Measurements from ENCODE around the gene PHF21A. TPM values are rescaled to one million over a fixed set of nuclear protein-coding genes. Genes with fewer than 3 reads are reported as not detected.

The PHF21A gene
- total and polyA plus RNA-seq, 2 donors: 15.2 to 25.9 TPM

GRCh38 chr11:46038529-46038928 is 82.7 kb downstream of the PHF21A start:
- Histone ChIP-seq H3K27ac (ENCODE audit: low read depth in 1 of 2, low read length in 1 of 2) (no peak overlapping the region), H3K4me3 (ENCODE audit: low read length in 2 of 2) (no peak overlapping the region), H3K9me3 (ENCODE audit: control insufficient read depth in 2 of 2, insufficient read depth in 1 of 2, low read length in 1 of 2) (no peaks in the 10 kb centered on the region), H3K27me3 (ENCODE audit: control insufficient read depth in 2 of 2, insufficient read depth in 1 of 2, low read length in 1 of 2) (no peaks in the 10 kb centered on the region), H3K36me3 (ENCODE audit: control insufficient read depth in 2 of 2, insufficient read depth in 2 of 2, low read length in 1 of 2) (no peaks in the 10 kb centered on the region), H3K4me1 (ENCODE audit: control insufficient read depth in 2 of 2, insufficient read depth in 2 of 2, low read length in 2 of 2) (no peaks in the 10 kb centered on the region)
- no peak for DNase-seq (ENCODE audit: low read depth in 6 of 9, low spot score in 9 of 9)
- 98% methylated on average over 3 of the region's 3 CpGs for WGBS

- Histone ChIP-seq H3K4me1 (ENCODE audit: control insufficient read depth in 2 of 2, insufficient read depth in 2 of 2, low read length in 2 of 2) (no peaks in the 10 kb centered on the region), H3K36me3 (ENCODE audit: control insufficient read depth in 2 of 2, insufficient read depth in 2 of 2, low read length in 1 of 2) (no peaks in the 10 kb centered on the region), H3K9me3 (ENCODE audit: control insufficient read depth in 2 of 2, insufficient read depth in 1 of 2, low read length in 1 of 2) (no peaks in the 10 kb centered on the region), H3K27ac (ENCODE audit: low read depth in 1 of 2, low read length in 1 of 2) (no peak overlapping the region), H3K4me3 (ENCODE audit: low read length in 2 of 2) (no peak overlapping the region), H3K27me3 (ENCODE audit: control insufficient read depth in 2 of 2, insufficient read depth in 1 of 2, low read length in 1 of 2) (no peaks in the 10 kb centered on the region)
- no peak for DNase-seq (ENCODE audit: low read depth in 6 of 9, low spot score in 9 of 9)
- 98% methylated on average over 2 of the region's 2 CpGs for WGBS
Observed at GRCh38 chr11:46036969-46037368, 84.3 kb downstream of the PHF21A start.

- H3K36me3 ChIP-seq (ENCODE audit: control insufficient read depth in 2 of 2, insufficient read depth in 2 of 2, low read length in 1 of 2): no peaks in the 10 kb centered on the region
- H3K27ac ChIP-seq (ENCODE audit: low read depth in 1 of 2, low read length in 1 of 2): no peak overlapping the region
- H3K4me3 ChIP-seq (ENCODE audit: low read length in 2 of 2): no peak overlapping the region
- H3K9me3 ChIP-seq (ENCODE audit: control insufficient read depth in 2 of 2, insufficient read depth in 1 of 2, low read length in 1 of 2): no peaks in the 10 kb centered on the region
- H3K4me1 ChIP-seq (ENCODE audit: control insufficient read depth in 2 of 2, insufficient read depth in 2 of 2, low read length in 2 of 2): no peaks in the 10 kb centered on the region
- 96% methylated on average over 2 of the region's 2 CpGs for WGBS
- DNase-seq (ENCODE audit: low read depth in 6 of 9, low spot score in 9 of 9): no peak
- no peaks in the 10 kb centered on the region for H3K27me3 ChIP-seq (ENCODE audit: control insufficient read depth in 2 of 2, insufficient read depth in 1 of 2, low read length in 1 of 2)
Observed at GRCh38 chr11:46036009-46036408, 85.2 kb downstream of the PHF21A start.

- no peak overlapping the region for H3K27ac ChIP-seq (ENCODE audit: low read depth in 1 of 2, low read length in 1 of 2)
- H3K4me1 ChIP-seq (ENCODE audit: control insufficient read depth in 2 of 2, insufficient read depth in 2 of 2, low read length in 2 of 2): no peaks in the 10 kb centered on the region
Observed at GRCh38 chr11:46034041-46034440, 87.2 kb downstream of the PHF21A start.

GRCh38 chr11:46026606-46027293 is 94.5 kb downstream of the PHF21A start:
- H3K4me1 ChIP-seq (ENCODE audit: control insufficient read depth in 2 of 2, insufficient read depth in 2 of 2, low read length in 2 of 2): no peaks in the 10 kb centered on the region
- no peaks in the 10 kb centered on the region for H3K9me3 ChIP-seq (ENCODE audit: control insufficient read depth in 2 of 2, insufficient read depth in 1 of 2, low read length in 1 of 2)
- no peak overlapping the region for H3K27ac ChIP-seq (ENCODE audit: low read depth in 1 of 2, low read length in 1 of 2)
- H3K27me3 ChIP-seq (ENCODE audit: control insufficient read depth in 2 of 2, insufficient read depth in 1 of 2, low read length in 1 of 2): no peaks in the 10 kb centered on the region
- H3K4me3 ChIP-seq (ENCODE audit: low read length in 2 of 2): no peak overlapping the region
- DNase-seq (ENCODE audit: low read depth in 6 of 9, low spot score in 9 of 9): no peak
- 95% methylated on average over 10 of the region's 10 CpGs for WGBS
- H3K36me3 ChIP-seq (ENCODE audit: control insufficient read depth in 2 of 2, insufficient read depth in 2 of 2, low read length in 1 of 2): no peaks in the 10 kb centered on the region

More at GRCh38 chr11:46034041-46034440, 87.2 kb downstream of the PHF21A start:
- no peaks in the 10 kb centered on the region for H3K36me3 ChIP-seq (ENCODE audit: control insufficient read depth in 2 of 2, insufficient read depth in 2 of 2, low read length in 1 of 2)
- no peaks in the 10 kb centered on the region for H3K9me3 ChIP-seq (ENCODE audit: control insufficient read depth in 2 of 2, insufficient read depth in 1 of 2, low read length in 1 of 2)
- no peak for DNase-seq (ENCODE audit: low read depth in 6 of 9, low spot score in 9 of 9)
- H3K27me3 ChIP-seq (ENCODE audit: control insufficient read depth in 2 of 2, insufficient read depth in 1 of 2, low read length in 1 of 2): no peaks in the 10 kb centered on the region
- no peak overlapping the region for H3K4me3 ChIP-seq (ENCODE audit: low read length in 2 of 2)

- Histone ChIP-seq H3K4me3 (ENCODE audit: low read length in 2 of 2) (no peak overlapping the region), H3K4me1 (ENCODE audit: control insufficient read depth in 2 of 2, insufficient read depth in 2 of 2, low read length in 2 of 2) (no peaks in the 10 kb centered on the region), H3K27ac (ENCODE audit: low read depth in 1 of 2, low read length in 1 of 2) (no peak overlapping the region), H3K27me3 (ENCODE audit: control insufficient read depth in 2 of 2, insufficient read depth in 1 of 2, low read length in 1 of 2) (no peaks in the 10 kb centered on the region), H3K36me3 (ENCODE audit: control insufficient read depth in 2 of 2, insufficient read depth in 2 of 2, low read length in 1 of 2) (no peaks in the 10 kb centered on the region), H3K9me3 (ENCODE audit: control insufficient read depth in 2 of 2, insufficient read depth in 1 of 2, low read length in 1 of 2) (no peaks in the 10 kb centered on the region)
- WGBS: 98% methylated on average over 8 of the region's 8 CpGs
- no peak for DNase-seq (ENCODE audit: low read depth in 6 of 9, low spot score in 9 of 9)
Observed at GRCh38 chr11:46020084-46020599, 101.1 kb downstream of the PHF21A start.

- Histone ChIP-seq H3K4me3 (ENCODE audit: low read length in 2 of 2) (no peak overlapping the region), H3K27me3 (ENCODE audit: control insufficient read depth in 2 of 2, insufficient read depth in 1 of 2, low read length in 1 of 2) (no peaks in the 10 kb centered on the region), H3K4me1 (ENCODE audit: control insufficient read depth in 2 of 2, insufficient read depth in 2 of 2, low read length in 2 of 2) (no peaks in the 10 kb centered on the region), H3K9me3 (ENCODE audit: control insufficient read depth in 2 of 2, insufficient read depth in 1 of 2, low read length in 1 of 2) (no peaks in the 10 kb centered on the region), H3K36me3 (ENCODE audit: control insufficient read depth in 2 of 2, insufficient read depth in 2 of 2, low read length in 1 of 2) (no peaks in the 10 kb centered on the region), H3K27ac (ENCODE audit: low read depth in 1 of 2, low read length in 1 of 2) (no peak overlapping the region)
- 97% methylated on average over 2 of the region's 2 CpGs for WGBS
- DNase-seq (ENCODE audit: low read depth in 6 of 9, low spot score in 9 of 9): no peak
Observed at GRCh38 chr11:46018651-46019050, 102.6 kb downstream of the PHF21A start.

GRCh38 chr11:46017341-46017740 is 103.9 kb downstream of the PHF21A start:
- no peak overlapping the region for H3K27ac ChIP-seq (ENCODE audit: low read depth in 1 of 2, low read length in 1 of 2)
- no peak overlapping the region for H3K4me3 ChIP-seq (ENCODE audit: low read length in 2 of 2)
- H3K9me3 ChIP-seq (ENCODE audit: control insufficient read depth in 2 of 2, insufficient read depth in 1 of 2, low read length in 1 of 2): no peaks in the 10 kb centered on the region
- no peaks in the 10 kb centered on the region for H3K4me1 ChIP-seq (ENCODE audit: control insufficient read depth in 2 of 2, insufficient read depth in 2 of 2, low read length in 2 of 2)
- DNase-seq (ENCODE audit: low read depth in 6 of 9, low spot score in 9 of 9): no peak
- 99% methylated on average over 1 of the region's 1 CpG for WGBS
- H3K36me3 ChIP-seq (ENCODE audit: control insufficient read depth in 2 of 2, insufficient read depth in 2 of 2, low read length in 1 of 2): no peaks in the 10 kb centered on the region
- H3K27me3 ChIP-seq (ENCODE audit: control insufficient read depth in 2 of 2, insufficient read depth in 1 of 2, low read length in 1 of 2): no peaks in the 10 kb centered on the region

- 99% methylated on average over 1 of the region's 1 CpG for WGBS
- H3K9me3 ChIP-seq (ENCODE audit: control insufficient read depth in 2 of 2, insufficient read depth in 1 of 2, low read length in 1 of 2): no peaks in the 10 kb centered on the region
- DNase-seq (ENCODE audit: low read depth in 6 of 9, low spot score in 9 of 9): no peak
Observed at GRCh38 chr11:46015941-46016340, 105.3 kb downstream of the PHF21A start.

More at GRCh38 chr11:46015941-46016340, 105.3 kb downstream of the PHF21A start:
- no peak overlapping the region for H3K4me3 ChIP-seq (ENCODE audit: low read length in 2 of 2)
- H3K4me1 ChIP-seq (ENCODE audit: control insufficient read depth in 2 of 2, insufficient read depth in 2 of 2, low read length in 2 of 2): no peaks in the 10 kb centered on the region
- no peak overlapping the region for H3K27ac ChIP-seq (ENCODE audit: low read depth in 1 of 2, low read length in 1 of 2)
- no peaks in the 10 kb centered on the region for H3K36me3 ChIP-seq (ENCODE audit: control insufficient read depth in 2 of 2, insufficient read depth in 2 of 2, low read length in 1 of 2)
- no peaks in the 10 kb centered on the region for H3K27me3 ChIP-seq (ENCODE audit: control insufficient read depth in 2 of 2, insufficient read depth in 1 of 2, low read length in 1 of 2)
